GM18507 (cell line): ENCODE results near the gene RTN1.
A peak's percentile ranks its signal among the peaks of the same experiment; 100 is the strongest.

Source experiments
- DNase-seq: peaks from one replicate; pipeline ENCODE4 v3.0.0; 2011; ENCODE audit warnings: low read depth; ENCODE audit not compliant: insufficient read length; ENCODE audit errors: extremely low spot score
- FAIRE-seq: peaks from 2 replicates; lab custom pipeline; 2011; peaks lifted over from hg19 to GRCh38; lab: Jason Lieb, UNC

RTN1 gene

DNA sequence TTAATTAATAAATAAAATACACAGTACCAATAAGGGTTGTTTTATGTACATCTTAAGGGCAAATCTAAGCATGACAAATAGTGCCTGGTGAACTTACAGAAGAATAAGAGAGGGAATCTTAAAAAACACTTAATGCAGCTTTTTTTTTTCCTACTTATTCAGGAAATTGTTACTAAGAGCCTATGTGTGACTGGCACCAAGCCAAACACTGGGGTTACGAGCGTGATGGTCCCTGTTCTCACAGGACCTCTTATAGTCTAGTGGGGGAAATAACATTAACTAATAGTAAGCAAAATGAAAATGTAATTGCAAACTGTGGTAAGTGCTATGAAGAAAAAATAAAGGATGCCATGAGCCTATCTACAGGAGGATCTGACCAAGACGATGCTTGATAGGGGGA lies 53.6 kb downstream of the RTN1 start:
- no peak for FAIRE-seq
- DNase-seq: no peak

DNA sequence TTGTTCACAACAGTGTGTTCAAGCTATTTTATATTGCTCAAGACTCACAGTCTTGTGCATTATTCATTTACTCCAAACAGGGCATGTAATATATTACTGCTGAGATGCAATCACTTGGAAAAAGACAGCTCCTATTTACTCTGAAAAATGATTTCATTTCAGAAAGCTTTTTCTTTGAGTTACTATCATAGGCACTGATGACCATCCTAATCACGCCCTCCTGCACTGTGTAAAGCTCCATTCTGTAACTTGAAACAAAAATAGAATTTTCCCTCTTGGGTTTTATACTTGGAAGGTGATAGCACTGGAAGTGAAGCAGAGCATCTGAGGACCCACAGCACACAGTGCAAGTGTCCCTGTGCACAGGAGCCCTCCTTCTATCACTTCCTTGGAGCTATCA lies 55.6 kb downstream of the RTN1 start:
- DNase-seq: no peak
- no peak for FAIRE-seq

DNA sequence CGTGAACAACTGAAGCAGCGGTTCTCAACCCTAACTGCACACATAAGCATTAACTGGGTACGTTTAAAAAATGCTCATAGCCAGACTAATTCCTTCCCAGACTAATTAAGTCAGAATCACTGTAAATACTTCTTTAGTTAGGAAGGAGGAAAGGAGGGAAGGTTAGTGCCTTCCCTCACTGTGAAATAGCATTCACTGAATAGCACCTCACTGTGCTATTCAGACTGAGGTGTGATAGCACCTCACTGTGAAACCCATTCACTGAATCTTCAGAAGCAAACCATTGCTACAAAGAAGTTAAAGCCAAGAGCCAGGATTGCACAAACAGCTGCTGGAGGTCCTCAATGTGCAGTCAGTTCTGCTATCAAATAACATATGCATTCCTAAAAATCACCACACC lies 58.8 kb downstream of the RTN1 start:
- no peak for DNase-seq
- no peak for FAIRE-seq

DNA sequence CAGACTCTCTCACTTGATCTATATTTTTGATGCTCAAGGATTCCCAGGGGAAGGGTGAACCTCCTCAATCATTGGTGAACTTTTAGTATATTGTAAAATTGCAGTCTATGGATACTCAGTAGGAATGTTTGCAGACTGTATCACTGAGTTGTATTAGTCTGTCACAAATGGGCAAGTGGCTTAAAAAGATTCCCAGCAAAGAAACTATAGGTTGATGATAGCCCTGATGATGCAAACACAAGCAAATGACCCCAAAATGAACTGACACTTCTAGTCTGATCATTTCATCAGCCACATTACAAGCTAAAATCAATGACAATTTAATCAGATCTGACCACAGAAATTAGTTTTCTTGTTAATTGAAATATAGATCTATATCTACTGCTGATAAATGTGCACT lies 59.5 kb downstream of the RTN1 start:
- no peak for DNase-seq
- no peak for FAIRE-seq

DNA sequence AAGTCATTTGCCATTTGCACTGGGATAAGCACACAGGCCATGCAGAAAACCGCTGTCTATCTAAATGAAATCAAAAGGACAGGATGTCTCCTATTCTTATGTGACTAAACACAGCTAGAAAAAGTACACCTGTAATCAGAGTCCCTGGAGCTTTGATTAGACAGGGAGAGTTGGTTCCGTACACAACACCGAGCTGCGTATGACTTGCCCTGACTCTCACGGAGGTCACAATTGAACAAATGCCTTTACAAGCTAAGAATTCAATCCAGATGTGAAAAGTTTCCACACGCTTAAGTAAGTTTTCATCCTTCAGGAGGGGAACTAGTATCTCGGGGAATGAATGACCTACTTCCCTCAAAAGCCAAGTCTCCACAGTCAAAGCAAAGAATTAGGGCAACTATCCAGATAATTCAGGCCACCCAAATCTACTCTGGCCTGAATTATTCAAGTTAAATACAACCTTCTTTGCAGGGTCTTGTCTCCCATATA lies 67.5 kb downstream of the RTN1 start:
- FAIRE-seq (no peak), DNase-seq (no peak)

DNA sequence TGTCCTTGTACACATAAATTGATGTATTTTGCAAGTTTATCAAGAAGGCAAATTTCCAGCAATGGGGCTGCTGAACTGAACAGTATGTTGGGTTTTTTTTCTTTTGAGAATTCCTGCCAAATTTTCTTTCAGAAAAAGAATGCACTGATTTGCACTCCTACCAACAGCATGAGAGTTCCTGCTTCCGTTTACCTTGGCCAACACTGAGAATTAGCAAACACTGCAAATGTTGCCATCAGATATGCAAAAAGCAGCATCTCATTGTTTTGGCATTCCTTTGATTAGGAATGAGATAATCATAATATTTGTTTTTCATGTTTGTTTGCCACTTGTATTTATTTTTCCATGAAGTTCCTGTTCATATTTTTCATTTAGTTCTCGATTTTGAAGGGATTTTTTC lies 82.4 kb downstream of the RTN1 start:
- DNase-seq (no peak), FAIRE-seq (no peak)

DNA sequence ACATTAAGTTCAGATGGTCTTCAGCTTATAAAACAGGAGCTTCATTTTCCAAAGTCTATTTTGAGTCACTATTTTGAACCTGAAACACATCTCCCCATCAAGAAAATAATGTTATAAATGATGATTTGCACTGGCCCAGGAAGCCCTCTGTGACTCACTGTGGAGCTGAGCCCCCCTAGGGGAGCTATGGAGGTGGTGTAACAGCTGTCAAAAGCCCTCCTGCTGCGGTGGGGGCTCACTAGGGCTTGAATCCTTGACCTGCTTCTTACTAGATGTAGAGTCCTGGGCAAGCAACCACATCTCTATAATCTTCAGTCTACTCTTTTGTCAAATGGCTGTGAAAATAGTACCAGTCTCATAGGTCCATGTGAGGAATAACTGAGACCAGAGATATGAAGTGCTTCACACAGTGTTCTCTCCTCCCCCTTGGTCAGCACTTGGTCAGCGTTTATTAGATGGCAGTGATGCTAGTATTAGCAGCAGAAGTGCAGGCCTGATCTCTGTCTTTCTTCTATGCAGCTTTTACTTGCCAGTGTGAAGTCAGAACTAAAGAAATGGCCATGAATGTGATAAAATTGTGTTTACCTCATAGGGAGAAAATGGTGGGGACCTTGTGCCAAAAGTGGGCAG lies 83.4 kb downstream of the RTN1 start:
- FAIRE-seq: no peak

DNA sequence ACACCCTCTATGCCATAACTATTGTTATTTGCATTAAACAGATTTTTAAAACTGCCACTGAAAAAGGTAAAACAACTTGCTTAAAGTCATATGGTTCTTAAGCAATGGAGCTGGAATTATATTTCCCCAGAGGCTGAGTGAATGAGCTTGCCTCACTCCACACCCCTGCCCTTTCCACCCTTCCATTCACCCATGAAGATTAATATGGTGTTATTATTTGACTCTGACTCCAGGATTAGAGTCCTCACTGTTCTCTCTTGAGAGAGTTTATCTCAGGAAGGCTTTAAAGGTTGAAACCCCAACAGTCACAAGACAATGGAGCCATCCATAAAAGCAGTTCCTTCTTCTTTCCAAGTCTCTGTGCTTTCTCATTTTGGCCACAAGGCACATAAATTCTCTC lies 84.9 kb downstream of the RTN1 start:
- no peak for FAIRE-seq
- no peak for DNase-seq

More for the DNA sequence above, 83.4 kb downstream of the RTN1 start:
- no peak for DNase-seq

DNA sequence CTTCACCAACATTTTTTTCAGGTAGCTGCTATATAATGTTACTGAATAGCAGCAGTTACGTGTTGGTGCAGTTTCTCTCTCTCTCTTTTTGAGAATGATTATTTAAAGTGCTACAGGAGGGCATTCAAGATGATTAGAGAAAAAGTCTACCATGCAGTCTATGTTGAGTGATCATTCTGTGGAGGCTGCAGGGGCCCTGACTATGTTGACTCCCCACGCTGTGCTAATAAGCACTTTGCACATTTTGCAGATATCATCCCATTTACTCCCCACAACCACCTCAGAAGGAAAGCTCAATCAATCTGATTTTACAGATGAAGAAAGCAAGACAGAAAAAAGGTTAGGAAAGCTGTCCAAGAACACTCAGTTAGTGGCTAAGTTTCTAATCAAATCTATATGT lies 87.8 kb downstream of the RTN1 start:
- DNase-seq: no peak
- FAIRE-seq: no peak

DNA sequence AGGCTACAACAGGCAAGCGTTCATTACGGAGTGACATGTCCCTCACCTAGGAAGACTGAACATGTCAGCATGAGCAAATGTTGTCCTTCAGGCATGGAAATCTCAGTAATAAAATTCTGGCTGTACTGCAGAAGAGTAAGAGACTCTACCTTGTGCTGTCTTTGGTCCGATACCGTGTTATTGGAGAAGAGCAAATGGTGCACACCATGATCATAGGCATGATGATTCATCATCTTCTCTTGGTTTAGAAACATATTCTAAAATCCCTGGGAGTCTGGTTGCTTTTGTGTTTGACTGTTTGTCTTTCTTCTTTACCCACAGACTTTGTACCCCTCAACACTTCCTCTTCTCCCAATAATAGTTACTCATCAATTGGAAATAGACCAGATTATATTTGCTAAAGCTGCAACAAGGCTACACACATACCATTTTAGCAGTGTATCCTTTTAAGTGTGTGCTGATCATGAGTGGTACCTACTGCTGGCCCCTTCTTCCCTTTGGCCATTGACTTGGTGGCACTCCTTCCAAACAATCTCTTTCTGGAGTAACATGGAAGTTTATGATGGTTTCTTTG lies 93.5 kb downstream of the RTN1 start:
- FAIRE-seq: peak; percentile 35

DNA sequence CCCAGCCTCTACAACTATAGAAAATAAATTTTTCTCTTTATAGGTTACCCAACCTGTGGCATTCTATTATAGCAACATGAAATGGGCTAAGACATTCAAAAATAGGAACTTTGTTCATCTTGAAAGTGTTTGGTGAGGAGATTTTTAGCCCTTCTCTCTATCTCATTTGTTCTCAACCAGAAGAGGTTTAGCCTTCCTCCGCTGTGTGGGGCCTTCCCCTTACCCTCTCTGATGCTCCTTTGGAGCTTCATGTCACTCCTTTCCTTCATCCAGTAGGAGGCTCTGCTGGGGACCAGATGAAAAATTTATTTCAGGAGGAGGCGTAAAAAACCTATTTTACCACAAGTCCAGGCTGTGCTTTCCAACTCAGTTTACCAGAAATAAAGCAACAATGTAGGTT lies 94.1 kb downstream of the RTN1 start:
- DNase-seq (no peak), FAIRE-seq (no peak)

More for the DNA sequence above, 93.5 kb downstream of the RTN1 start:
- DNase-seq: no peak

DNA sequence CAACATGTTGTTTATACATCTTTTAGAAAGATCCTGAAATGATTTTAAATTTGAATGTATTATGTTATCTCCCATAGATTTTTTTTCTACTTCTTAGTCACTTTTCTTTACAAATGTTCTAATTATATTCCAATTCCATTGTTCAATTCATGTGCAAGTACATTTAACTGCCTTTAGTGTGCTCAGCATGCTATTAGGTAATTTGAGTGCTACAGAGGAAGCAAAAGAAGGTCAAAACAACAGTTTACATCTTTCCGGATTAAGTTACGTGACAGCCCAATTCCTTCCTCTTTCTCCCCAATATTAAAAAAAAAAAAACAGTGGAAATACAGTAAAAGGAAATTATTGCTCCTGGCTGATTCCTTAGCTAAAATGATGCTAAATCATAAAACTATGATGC lies 98.3 kb downstream of the RTN1 start:
- FAIRE-seq (no peak), DNase-seq (no peak)

DNA sequence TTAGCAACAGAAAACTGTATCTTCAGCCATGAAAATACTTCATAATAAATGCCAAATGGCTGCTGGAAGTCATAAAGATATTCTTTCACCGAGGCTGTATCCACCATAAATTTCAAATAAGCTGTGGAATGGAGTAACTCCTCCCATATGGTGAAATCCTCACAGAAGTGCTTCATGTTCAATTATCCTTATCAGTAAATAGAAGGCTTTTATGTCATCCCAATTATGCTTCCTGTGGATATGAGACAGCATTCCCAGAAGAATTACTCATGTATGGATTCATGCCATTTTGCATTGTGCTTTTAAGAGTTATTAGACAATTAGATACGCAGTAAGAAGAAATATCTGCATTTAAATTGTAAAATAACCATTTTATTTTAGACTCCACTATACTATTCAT lies 99.0 kb downstream of the RTN1 start:
- no peak for DNase-seq
- no peak for FAIRE-seq

DNA sequence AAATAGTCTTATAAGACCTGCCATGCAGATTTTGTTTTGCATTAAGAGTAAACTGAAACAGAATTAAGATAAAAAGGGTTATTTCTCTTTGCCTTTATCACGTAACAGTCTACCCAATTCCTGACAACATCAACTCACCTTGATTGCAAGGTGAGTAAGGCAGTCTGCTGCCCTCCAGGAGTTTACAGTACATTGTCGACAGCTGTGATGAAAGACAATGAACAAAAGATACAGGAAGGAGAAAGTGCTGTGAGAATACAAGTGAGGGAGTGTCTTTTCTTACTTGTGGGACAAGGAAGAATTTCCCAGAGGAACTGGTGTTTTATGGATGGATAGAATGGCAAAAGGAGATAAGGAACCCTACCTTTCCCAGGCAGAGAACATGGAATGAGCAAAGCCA lies 101.0 kb downstream of the RTN1 start:
- FAIRE-seq (no peak), DNase-seq (no peak)

DNA sequence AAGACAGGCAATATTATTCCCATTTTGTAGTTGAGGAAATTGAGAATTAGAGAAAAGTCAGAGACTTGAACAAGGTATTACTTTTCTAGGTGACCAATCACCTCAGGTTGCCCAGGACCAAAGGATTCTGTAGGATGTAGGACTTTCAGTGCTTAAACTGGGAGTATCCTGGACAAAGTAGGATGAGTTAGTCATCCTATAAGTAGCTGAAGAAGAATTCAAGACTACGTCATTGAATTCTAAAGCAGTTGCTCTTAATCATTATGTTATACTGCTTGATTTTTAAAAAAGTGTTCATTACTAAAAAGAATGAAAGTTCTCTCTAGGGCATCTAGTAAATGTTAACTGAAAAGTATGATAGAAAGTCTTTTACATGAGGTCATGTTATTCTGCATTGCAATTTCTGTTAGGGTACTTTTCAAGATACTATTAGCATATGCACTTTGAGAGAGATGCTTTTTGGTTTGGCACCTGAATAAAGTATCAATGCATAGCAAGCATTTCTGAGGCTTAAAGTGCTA lies 101.7 kb downstream of the RTN1 start:
- DNase-seq (no peak), FAIRE-seq (no peak)

DNA sequence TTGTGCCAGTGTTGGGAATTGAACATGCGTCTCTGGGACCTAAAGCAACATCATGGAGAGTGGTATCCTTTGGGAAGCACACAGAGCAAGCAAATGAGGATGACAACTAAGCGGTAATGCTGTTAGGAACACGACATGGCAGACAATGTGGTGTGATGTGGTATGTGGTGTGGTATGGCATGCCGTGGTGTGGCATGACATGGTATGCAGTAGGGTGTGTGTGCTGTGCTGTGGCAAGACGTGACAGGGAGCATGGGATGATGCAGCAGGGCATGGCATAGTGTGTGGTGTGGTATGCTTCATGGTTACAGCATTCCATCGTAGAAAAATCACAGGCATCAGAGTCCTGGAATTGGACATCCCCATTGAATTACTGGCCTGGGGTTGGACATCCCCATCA lies 108.7 kb downstream of the RTN1 start:
- FAIRE-seq (no peak), DNase-seq (no peak)

DNA sequence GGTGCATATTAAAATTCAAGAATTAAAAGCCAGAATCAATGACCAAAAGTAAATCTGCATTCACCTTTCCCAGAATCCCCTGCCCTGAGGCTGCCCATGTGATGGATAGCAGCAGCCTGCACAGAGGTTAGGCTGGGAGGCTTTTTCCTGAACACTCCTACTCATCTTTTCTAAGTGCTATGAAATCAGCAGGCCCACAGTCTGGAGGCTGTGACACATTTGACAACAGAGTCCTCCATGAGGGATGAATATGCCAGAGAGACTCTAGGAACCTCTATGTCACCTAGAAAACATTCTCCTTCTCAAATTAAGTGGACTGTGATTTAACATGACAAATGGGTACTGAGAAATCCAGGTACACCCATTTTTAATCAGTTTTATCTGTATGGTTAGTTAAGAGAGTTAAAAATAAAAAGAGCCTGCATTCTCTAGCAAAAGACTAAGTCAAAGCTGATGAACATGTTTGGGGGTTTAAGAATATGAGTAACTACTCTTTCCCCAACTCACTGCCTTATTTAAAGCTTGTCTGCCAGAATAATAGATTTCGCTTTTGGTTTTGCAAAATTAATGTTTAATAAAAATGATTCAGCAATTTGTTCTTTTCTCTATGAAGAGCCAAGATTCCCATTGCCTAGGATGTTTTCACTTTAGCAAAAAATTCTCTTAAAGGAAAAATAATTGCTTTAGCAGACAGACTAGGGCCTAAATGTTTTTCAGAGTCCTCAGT lies 115.0 kb downstream of the RTN1 start:
- DNase-seq (no peak), FAIRE-seq (no peak)

DNA sequence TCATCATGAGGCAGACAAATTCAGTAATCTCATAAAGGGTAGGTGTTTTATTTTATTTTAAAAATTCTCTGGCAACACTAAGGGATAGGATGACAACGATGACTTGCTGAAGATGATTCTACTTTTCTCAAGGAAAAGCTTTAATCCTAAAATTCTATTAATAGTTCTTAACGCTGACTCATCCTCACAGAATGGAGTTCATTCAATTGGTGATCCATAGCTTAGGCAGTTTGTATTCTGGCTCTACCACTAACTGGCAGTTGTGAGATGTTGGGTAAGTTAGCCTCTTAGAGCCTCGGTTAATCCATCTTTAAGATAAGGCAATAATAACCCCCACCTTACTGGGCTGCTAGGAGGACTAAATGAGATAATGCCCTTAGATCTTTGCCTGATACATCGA lies 116.3 kb downstream of the RTN1 start:
- FAIRE-seq (no peak), DNase-seq (no peak)

DNA sequence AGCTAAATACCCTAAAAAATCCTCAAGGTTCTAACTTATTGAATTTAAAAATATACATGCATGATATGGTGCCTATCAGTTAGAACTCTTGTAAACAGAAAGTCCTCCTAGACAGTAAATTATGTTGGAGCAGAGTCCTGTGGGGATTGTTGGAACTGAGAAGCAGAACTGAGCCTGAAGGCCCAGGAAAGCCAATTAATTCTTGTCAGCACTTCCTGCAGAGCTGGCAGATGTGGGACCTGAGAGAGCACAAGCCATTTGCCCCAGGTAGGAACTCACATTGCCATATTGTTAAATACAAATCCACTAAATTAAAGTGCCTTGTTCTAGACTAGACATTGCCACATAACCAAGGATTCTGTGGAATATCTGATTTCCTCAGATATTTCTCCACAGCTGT lies 117.1 kb downstream of the RTN1 start:
- FAIRE-seq: no peak
- DNase-seq: no peak

DNA sequence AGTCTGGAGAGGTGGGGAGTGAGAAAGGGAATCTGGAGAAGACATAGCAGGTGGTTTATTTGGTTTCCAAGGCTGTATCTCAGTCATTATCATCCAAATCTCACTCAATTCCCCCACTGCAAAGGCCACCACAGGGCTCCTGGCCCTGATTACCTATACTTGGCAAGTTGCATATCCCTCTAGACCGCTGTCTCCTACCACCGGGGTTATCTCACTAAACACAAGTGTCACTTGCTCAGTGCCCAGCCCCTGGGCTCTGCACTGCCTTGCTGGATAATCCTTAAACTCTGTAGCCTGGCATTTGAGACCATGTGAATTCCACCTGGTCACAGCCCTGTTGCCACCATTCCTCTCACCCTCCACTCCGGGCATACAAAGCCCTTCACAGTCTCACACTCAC lies 119.0 kb downstream of the RTN1 start:
- DNase-seq: no peak
- no peak for FAIRE-seq

DNA sequence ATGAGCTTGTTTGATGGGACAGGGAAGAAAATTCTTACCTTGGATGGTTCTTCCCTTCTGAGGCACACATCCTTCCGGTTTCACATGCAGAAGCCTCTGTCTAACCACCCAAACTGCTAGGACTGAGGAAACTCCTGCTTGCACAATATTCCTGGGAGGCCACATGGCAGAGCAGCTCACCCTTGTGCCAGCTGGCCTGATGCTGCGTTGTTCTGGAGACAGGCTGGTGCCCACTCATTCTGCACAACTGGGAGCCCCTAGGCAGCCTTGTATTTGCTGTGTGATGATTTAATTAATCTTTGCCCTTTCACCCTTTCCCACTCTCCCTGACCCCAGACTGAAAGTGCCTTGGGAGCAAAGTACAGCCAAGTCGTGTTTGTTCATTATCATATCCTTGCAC lies 130.8 kb downstream of the RTN1 start:
- DNase-seq (no peak), FAIRE-seq (no peak)
